ENCODE data around the gene LGALS7.

Gene LGALS7

DNA sequence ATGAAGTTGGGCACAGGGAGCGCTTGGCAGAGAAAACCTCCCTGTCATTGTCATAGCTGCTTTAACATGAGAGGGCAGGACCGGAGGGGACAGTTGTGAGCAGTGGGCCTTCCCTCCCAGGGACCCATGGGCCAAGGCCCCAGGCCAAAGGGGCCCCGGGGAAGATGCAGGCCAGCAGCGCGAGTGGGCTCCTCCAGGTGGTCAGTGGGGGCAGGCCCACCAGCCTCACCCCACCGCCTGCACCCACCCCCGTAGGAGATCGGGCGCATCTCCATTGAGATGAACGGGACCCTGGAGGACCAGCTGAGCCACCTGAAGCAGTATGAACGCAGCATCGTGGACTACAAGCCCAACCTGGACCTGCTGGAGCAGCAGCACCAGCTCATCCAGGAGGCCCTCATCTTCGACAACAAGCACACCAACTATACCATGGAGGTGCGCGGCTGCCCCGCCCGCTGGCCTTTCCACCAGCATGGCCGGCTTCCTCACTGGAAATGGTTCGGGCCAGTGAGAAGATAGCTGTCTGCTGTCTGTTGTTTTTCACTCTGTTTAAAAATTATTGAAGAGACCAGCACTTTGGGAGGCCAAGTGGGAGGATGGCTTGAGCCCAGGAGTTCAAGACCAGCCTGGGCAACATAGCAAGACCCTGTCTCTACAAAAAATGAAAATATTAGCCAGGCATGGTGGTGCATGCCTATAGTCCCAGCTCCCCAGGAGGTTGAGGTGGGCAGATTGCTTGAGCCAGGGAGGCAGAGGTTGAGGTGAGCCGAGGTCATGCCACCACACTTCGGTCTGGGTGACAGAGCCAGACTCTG lies 47.6 kb downstream of the LGALS7 start:
- DNase-seq, result no peak

DNA sequence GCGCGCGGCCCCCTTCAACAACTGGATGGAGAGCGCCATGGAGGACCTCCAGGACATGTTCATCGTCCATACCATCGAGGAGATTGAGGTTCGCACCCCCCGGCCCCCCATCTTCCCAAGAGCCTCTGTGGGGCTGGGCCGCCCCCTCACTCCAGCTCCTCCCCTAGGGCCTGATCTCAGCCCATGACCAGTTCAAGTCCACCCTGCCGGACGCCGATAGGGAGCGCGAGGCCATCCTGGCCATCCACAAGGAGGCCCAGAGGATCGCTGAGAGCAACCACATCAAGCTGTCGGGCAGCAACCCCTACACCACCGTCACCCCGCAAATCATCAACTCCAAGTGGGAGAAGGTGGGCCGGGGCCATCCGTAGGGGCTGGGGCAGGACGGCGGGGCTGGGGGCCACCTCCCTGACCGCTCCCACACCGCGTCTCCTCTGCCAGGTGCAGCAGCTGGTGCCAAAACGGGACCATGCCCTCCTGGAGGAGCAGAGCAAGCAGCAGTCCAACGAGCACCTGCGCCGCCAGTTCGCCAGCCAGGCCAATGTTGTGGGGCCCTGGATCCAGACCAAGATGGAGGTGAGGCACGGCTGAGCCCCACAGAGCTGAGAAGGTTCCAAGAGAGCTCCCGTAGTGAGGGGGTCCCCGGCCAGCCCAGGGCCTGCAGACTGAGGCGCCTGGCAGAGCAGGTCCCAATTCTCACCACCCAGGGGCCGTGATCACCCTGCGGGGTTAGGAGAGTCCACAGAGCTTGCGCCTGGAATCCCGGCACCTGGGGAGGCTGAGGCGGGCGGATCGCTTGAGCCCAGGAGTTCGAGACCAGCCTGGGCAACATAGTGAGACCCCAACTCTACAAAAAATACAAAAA lies 49.1 kb downstream of the LGALS7 start:
- no peak for DNase-seq

DNA sequence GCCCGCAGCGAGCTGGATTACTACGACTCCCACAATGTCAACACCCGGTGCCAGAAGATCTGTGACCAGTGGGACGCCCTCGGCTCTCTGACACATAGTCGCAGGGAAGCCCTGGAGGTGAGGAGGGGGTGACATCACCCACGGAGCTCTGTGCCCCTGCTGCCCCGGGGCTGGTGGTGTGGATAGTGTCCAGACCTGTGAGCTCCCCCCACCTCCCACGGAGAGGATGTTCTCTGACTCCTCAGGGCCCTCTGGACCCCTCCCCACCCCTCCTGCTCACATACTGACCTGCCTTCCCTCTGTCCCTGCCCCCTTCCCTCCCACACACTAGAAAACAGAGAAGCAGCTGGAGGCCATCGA lies 49.7 kb downstream of the LGALS7 start:
- no peak for DNase-seq

DNA sequence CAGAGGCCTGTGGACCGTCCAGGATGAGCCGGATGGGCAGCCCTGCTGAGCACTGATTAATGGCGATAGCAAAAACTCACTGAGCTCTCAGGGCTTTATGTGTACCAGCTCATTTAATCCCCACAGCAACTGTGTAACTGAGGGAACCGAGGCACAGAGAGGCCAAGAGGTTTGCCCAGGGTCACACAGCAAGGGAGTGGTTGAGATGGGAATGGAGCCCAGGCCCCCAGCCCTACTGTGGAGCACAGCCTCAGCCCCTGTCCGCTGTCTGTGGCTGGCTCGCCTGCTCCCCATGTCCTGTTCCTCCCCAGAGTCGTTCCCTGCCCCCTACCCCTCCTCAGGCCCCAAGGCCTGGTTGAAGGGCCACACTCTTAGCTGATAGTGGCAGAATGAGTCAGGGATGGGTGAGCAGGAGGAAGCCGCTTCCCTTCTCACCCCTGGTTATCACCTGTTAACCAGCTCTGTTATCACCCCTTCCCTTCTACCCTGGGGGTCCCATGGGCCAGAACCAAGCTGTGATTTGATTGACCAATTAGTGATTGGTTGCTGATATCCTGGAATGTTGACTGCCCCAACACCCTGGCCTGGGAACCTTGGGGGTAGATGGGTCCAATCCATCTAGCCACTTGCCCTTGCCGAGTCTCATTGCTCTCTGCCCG lies 50.2 kb downstream of the LGALS7 start:
- DNase-seq, result no peak

GRCh38 chr19:38721979-38722773 lies 51.1 kb downstream of the LGALS7 start:
- no peak for DNase-seq

DNA sequence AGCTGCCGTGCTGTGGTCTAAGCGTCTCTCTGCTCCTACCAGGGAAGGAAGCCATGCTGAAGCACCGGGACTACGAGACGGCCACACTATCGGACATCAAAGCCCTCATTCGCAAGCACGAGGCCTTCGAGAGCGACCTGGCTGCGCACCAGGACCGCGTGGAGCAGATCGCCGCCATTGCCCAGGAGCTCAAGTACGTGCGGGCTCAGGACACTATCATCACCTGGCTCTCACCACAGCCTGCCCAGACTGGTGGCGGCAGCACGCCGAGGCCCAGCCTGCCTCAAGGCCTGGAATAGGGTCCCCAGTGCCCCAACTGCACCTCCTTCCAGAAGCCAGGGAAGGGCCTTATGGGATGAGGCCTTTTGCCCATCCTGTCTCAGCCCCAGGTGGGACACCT lies 51.8 kb downstream of the LGALS7 start:
- DNase-seq, result no peak

Data from stimulated activated CD4-positive, alpha-beta T cell treated with anti-CD3 and anti-CD28 coated beads, Interleukin-12 subunit alpha, Interleukin-12 subunit beta, amount 100 ng/mL, for 4 hours (primary cell).